Gastrocnemius medialis (tissue), 4 donors: Measurements from ENCODE around the gene EEPD1.
A peak's percentile ranks its signal among the peaks of the same experiment; 100 is the strongest.

Source experiments
- CTCF ChIP-seq, 5 experiments: fragments of 450-650 bp in 3 of 5; fragments of 200-600 bp in 2 of 5; sonication (generic) in 2 of 5; IDR thresholded peaks in 4 of 5; conservative IDR thresholded peaks in 1 of 5; 1 replicate in 4 of 5; 2 replicates in 1 of 5; pipeline ENCODE4 v1.5.1; 2016 to 2019; ENCODE audit warnings: antibody characterized with exemption in 5 of 5, mild to moderate bottlenecking in 3 of 5, moderate library complexity in 3 of 5
- POLR2A ChIP-seq, 2 donors: fragments of 450-650 bp; IDR thresholded peaks; one replicate each; pipeline ENCODE4 v1.6.1; 2017; ENCODE audit warnings: antibody characterized with exemption in 2 of 2, mild to moderate bottlenecking in 2 of 2, moderate library complexity in 2 of 2

- peak in 2 of 5 experiments; percentile 10 to 35 for TF ChIP-seq CTCF (IDR thresholded peaks at IDR 0.05 in 4 of 5, conservative IDR thresholded peaks at IDR 0.05 in 1 of 5)
- no peak for TF ChIP-seq POLR2A (IDR thresholded peaks at IDR 0.05)
Measured at GRCh38 chr7:36132012-36132411, 21.0 kb upstream of the EEPD1 start.
